GM21447 (cell line): ENCODE data around the gene RNF11.

Source experiments
- ATAC-seq: cut with Tn5 transposase; IDR thresholded peaks from one replicate; pipeline ENCODE4 v1.9.1; 2021; ENCODE audit not compliant: unreplicated experiment

RNF11 gene

DNA sequence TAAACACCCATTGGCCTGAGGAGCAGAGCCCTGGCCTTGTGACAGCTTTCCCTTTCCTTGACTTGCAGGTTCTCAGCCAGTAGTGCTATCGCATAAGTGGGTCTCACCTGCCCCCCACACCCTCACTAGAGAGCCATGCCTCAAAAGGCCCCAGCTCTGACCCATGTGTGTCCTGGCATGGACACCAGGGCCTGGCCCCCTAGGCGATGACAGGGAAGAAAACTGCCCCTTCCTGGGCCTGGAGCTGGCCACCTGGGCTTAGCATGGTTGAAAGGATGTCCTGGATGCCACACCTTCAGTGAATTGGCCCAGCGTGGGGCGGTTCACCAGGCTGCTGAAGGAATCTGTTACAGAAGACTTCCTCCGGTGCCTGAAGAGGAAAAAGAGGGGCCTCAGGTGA is 75.8 kb downstream of the RNF11 start:
- ATAC-seq: no peak

DNA sequence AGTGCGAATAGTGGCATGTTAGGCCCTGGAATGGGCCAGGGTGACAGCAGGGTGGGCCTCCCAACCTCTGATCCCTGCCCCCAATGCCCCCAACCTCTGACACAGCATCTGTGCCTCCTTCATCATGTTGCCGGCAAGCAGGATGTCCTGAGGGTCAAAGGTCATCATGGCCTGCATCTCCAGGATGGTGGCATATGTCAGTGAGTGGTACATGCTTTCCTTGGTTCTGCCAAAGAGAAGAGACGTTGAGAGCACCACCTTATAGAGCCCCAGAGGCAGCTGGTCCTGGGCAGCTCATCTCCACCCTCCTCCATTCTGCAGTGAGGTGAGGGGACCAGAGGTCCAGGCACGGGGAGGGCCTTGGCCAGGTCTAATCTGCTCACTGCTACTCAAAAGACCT is 76.6 kb downstream of the RNF11 start:
- no peak for ATAC-seq

DNA sequence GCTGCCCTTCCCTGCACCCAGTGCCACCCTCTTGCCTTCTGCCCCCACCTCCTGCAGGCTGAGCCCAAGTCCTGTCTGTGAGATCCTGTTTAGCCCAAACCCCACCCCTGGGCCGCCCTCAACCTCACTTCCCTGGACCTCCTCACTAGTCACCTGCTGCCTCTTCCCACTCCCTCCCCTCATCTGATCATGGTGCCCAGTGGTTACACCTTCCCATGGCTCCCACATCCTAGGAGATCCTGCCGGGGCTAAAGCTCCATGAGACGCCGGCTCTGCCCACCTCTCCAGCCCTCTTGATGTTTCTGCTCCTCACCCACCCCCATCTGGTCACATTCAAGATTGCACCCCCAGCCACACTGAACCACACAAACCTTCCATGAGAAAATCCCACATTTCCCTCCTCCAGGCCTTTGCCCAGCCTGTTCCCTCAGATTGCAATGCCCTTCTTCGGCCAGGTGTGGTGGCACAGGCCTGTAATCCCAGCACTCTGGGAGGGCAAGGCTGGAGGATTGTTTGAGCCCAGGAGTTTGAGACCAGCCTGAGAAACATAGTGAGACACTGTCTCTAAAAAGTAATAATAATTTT is 77.3 kb downstream of the RNF11 start:
- ATAC-seq: no peak

DNA sequence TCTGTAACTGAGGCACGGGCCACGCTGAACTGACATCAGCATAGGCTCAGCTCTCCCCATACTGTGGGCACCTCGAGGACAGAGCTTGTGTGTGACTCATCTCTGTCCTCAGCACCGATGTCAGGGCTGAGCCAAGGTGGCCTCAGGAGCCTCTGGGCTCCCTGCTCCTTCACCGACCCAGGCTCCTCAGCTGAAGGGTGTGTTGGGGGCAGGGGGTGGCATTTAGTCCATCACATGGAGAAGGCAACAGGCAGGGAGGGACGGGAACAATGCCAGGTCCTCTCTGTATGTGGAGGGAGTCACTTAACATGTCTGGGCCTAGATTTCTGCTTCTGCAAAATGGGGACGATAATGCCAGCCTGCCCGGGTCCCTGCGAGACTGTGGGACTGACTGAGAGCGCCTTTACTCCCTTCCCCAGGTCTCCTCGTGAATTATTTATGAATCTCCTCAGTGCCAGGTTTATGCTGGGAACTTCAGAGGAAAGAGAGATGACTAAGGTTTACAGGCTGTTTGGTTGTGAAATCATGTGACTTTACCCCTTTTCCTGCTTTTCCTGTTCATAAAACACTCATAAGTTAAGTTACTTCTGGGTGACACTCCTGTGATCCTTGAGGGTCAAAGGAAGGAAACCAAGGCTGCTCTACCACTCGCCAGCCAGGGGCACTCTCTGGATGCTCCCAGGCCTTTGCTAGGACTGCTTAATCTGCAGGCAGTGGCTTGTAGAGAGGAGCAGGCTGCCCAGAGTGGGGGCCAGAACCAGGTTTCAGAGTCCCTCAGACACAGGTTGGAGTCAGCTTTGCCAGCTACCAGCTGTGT is 78.1 kb downstream of the RNF11 start:
- ATAC-seq: no peak

DNA sequence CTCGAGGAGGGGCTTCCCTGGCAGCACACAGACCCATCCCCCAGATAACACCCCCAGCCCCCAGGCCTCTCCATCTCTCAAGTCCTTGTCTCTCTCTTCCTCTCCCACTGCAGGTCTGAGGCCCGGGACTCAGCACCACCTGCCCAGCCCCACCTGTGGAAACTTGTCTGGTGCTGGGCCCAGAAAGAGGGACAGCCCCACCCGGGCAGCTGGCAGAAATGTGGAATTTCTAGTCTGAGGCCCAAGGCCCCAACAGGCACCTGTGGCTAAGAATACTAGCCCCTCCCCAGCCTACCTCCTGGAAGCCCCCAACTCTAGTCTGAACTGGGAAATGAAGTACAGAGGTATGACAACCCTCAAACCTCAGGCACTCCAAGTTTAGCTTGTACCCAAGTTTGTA is 78.9 kb downstream of the RNF11 start:
- no peak for ATAC-seq

DNA sequence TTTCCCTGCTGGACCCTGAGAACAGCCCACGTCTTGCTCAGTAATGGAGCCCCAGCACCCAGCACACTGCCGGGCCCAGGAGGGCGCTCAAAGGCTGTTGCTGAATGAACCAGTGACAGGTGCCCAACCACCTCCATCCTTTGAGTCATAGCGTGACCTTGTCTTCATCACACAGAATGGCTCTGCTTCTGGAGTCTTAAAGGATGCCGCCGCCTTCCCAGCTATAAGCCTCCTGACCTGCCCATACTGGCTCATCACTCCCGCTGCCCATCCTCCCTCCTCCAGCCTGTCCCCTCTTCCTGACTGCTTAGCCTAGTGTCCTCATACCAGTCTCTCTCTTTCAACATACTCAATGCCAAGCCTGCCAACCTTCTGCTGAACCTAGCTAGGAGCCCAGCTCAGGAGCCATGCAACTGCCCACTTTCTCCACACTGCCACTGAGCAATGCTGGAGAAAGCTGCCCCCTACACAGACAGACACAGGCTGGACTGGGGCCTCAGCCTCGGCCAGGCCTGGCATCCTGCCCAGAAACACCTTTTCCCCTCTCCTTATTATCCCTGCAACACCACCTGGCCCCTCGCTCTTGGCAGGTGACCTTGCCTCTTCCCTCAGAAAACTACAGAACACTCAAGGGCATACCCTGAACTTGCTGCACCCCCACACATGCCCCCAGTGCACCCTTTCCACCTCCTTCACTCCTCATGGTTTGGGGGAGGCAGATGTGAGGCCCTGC is 80.2 kb downstream of the RNF11 start:
- ATAC-seq: no peak

DNA sequence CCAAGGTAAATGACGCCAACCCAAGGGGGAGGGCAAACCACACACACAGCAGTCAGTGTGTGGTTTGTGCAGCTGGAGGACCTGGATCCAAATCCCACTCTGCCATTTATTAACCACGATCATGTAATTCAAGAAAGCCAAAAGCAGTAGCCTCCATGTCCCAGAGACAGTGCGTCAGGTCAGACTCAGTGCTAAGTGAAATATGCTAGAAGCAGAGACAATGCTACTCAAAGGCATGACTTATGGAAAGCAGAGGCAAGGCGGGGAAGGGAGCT is 80.7 kb downstream of the RNF11 start:
- ATAC-seq: no peak

DNA sequence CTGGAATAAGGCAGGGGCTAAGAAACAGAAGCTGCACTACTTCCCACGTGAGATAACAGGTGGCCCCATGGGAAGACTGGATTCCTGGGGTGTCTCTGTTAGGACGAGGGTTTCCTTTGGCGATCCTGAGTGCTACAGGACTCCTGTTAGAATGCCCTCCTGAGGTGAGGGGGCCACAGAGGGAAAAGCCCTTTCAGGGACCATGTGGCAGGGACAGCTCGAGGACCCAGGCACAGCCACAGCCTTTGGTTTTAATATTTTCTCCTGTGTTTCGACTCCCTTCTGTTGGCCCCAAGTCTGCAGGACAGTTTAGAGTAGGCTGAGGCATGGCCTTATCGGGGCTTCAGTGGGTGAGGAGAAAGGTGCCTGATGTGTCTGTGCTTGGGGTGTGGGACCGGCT is 81.7 kb downstream of the RNF11 start:
- ATAC-seq: no peak

DNA sequence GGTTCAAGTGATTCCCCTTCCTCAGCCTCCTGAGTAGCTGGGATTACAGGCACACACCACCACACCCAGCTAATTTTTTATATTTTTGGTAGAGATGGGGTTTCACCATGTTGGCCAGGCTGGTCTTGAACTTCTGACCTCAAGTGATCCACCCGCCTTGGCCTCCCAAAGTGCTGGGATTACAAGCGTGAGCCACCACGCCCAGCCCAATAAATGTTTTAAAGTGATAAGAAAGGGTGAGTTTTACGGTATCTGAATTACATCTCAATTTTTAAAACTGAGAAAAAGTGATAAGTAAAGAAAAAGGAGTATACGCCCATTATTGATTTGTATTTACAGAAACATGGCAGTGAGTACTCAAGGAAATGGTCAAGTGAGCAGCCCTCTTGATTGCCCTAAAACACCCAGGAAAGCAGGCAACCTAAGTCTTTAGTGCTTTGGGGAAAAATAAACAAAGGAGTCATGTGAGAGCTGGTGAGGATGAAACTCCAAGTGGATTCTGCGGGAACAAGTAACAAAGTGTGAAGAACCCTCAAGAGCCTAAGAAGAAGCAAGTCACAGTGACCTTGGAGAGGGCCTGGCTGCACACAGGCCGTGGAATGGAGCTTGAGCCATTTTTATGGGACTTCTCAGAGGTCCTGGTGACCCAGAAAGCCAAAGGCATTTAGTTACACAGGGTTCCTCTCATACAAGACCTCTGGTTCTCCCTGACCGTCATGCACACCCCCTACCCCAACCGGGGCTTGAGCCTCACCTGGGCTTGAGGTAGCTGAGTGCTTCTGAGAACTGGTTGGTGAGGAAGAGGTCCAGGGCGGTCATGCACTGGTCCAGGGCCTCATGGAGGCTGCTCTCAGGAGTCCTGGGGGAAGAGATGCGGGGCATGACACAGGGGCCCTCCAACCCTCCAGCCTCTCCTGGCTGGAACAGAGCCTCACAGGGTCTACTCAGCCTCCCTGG is 85.2 kb downstream of the RNF11 start:
- ATAC-seq: no peak

DNA sequence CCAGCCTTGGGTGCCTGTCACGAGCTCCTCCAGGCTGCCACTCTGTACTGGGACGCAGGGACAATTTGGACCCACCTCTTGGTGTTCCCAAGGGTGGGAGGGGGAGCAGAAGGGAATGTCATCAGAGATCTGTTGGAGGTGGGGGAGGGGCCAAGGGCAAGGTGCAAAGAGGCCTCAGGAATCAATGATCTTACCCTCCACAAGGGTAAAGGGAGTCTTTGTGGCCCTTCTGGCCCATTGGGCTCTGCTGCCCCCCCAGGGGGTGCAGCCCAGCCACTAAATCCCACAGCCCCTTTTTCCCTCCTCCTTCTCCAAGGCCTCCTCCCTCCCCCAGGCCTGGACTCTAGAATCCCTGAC is 85.8 kb downstream of the RNF11 start:
- no peak for ATAC-seq

DNA sequence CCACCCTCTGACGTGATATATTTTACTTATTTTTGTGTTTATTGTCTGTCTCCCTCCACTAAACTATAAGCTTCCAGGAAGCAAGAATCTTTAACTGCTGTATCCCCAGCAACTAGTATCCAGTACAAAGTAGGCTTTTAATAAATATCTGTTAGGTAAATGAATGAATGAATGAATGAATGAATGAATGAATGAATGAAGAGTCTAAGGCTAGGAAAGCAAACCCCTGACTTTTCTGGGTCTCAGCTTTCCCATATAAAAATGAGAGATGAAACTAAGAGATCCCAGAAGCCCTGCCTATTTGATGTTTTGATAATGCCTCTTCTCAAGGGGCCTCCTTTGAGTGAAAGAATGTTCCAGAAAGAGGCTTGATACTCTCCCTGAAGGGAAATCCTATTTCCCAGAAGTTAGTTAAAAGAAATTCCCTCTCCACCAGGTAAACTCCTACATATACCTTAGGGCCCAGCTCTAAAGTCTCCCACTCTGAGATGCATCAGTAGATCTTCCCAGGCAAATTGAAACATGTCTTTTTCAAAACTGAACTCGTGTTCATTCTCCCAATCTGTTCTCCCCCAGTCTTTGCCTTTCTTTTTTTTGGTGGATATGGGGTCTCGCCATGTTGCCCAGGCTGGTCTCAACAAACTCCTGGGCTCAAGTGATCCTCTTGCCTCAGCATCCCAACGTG is 86.5 kb downstream of the RNF11 start:
- ATAC-seq: no peak
